GM18508 (cell line): Measurements from ENCODE around the gene CUX1.
"Not testable (repeated sequence)": the region's sequence is repeated elsewhere in the genome, so short reads cannot be mapped to it uniquely, and the experiment has no call there.

ENCODE experiments used
- ATAC-seq: cut with Tn5 transposase; IDR thresholded peaks from one replicate; pipeline ENCODE4 v1.9.1; 2021; ENCODE audit warnings: moderate number of reproducible peaks; ENCODE audit not compliant: insufficient read depth, unreplicated experiment

The CUX1 gene

GRCh38 chr7:102019461-102019860 lies 202.0 kb downstream of the CUX1 start:
- no peak for ATAC-seq

GRCh38 chr7:102021841-102022618 lies 204.6 kb downstream of the CUX1 start:
- no peak for ATAC-seq

GRCh38 chr7:102024005-102024768 lies 206.8 kb downstream of the CUX1 start:
- no peak for ATAC-seq

DNA sequence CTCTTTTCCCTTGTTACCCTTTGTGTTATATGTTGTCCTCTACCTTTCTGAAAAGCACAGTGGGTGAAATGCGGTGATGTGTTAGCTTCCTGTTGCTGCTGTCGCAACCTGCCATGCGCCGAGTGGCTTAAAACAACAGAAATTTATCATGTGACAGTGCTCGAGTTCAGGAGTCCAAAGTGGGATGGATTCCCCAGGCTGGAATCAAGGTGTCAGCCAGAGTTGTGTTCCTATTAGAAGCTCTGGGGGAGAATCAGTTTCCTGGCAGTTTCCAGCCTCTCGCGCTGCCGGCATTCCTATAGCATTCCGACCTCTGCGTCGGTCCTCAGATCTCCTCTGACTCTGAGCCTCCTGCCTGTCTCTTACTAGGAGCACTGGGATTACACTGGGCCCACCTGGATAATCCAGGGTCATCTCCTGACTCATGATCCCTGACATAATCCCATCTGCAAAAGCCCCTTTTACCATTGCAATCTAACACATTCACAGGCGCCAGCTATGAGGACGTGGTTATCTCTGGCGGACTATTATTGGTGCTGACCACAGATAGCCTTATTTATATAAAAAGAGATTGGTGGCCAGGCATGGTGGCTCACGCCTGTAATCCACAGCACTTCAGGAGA lies 207.5 kb downstream of the CUX1 start:
- no peak for ATAC-seq

GRCh38 chr7:102025777-102026176 lies 208.4 kb downstream of the CUX1 start:
- not testable (repeated sequence) for ATAC-seq

DNA sequence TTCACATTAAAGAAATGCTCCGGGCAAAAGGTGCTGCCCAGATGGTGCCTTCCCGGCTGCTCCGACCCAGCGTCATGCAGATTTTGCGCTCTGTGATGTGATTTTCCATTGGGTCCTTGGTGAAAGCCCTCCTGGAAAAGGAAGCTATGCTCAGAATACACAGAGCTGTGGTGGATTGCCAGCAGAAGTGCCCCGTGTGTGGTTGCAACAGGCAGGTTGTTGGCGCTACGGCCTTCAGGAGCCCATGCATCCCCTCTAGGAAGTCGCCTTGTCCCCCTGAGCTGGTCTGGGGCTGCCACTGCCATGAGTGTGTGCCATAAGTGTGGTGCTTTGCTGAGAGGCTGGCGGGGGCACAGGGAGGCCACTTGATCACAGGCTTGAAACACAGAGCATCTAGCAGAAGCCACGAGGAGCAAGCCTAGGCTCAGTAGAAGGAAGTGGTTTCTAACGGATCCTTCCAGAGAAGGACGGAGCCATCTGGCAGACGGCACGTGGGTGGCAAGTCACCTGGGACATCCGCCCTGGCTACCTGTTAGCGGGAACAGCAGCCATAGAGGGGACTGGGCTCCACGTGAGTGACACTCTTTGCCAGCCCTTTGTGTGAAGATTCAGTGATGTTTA lies 210.9 kb downstream of the CUX1 start:
- ATAC-seq, result no peak

- ATAC-seq, result no peak
Observed at GRCh38 chr7:102029616-102030015, 212.2 kb downstream of the CUX1 start.

DNA sequence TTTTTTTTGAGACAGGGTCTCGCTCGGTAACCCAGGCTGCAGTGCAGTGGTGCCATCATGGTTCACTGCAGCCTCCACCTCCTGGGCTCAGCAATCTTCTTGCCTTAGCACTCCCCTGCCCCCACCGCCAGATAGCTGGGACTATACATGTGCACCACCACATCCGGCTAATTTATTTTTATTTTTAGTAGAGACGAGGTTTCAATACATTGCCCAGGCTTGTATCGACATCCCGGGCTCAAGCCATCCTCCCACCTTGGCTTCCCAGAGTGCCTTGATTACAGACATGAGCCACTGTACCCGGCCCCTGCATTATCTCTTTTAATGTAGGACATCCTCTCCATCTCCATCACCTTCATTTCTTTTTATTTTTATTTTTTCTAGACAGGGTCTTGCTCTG lies 213.3 kb downstream of the CUX1 start:
- ATAC-seq, result no peak

DNA sequence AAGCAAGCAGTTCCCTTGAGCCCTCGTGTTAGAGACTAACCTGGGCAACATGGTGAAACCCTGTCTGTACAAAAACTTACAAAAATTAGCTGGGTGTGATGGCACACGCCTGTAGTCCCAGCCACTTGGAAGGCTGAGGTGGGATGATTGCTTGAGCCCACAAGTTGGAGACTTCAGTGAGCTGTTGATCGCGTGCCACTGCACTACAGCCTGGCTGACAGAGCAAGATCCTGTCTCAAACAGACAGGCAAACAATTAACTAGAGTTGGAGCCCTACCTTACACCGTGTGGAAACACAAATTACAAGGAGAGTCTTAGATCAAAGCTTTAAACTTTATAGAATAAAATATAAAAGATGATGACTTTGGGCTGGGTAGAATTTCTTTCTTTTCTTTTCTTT lies 219.5 kb downstream of the CUX1 start:
- ATAC-seq, result no peak

GRCh38 chr7:102039706-102040105 lies 222.3 kb downstream of the CUX1 start:
- no peak for ATAC-seq

GRCh38 chr7:102040569-102040968 lies 223.1 kb downstream of the CUX1 start:
- ATAC-seq, result no peak

- ATAC-seq, result no peak
Observed at GRCh38 chr7:102042016-102042656, 224.7 kb downstream of the CUX1 start.

- ATAC-seq, result not testable (repeated sequence)
Observed at GRCh38 chr7:102042796-102043195, 225.4 kb downstream of the CUX1 start.

DNA sequence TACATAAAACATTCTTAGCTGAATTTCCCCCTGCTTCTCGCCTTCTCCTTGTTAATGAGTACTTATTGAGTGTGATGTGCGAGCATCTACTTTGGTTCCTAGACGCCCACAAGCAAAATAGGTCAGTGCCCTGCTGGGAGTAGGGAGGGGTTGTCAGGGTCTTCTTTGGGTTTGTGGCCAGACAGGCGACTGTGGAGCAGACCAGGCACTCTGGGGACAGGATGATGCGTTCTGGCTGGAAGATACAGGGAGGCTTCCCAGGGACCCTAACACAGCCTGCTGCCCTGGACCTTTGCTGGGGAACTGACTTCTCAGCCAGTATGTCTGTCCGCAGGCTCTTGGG lies 227.2 kb downstream of the CUX1 start:
- ATAC-seq, result no peak

- ATAC-seq, result no peak
Observed at GRCh38 chr7:102044984-102045673, 227.7 kb downstream of the CUX1 start.

GRCh38 chr7:102045681-102046372 lies 228.4 kb downstream of the CUX1 start:
- ATAC-seq, result no peak

DNA sequence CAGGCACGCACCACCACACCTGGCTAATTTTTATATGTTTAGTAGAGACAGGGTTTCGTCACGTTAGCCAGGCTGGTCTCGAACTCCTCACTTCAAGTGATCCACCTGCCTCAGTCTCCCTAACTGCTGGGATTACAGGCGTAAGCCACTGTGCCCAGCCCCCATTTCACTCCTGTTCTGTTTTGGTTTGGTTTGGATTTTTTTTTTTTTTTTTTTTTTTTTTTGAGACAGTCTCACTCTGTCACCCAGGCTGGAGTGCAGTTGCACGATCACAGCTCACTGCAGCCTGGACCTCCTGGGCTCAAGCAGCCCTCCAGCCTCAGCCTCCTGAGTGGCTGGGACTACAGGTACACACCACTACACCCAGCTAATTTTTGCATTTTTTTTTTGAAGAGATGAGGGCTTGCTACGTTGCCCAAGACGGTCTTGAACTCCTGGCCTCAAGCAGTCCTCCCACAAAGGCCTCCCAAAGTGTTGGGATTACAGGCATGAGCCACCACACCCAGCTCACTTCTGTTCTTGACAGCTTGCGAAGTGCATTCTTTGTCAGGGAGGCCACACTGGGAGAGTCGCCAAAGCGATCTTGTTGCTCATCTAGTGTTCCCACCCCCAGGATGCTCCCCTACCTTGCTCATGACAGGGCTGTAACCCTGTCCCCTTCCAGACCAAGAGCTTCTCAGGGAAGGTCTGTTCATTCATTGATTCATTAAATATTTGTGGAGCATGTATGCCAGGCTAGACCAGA lies 229.1 kb downstream of the CUX1 start:
- ATAC-seq, result no peak

GRCh38 chr7:102047167-102047566 lies 229.7 kb downstream of the CUX1 start:
- no peak for ATAC-seq

GRCh38 chr7:102049765-102050164 lies 232.3 kb downstream of the CUX1 start:
- no peak for ATAC-seq
